Liver (tissue), 3 donors: ENCODE results near the gene LDLRAD4.

ENCODE experiments used
- JUND ChIP-seq, 2 donors: IDR thresholded peaks; 2 replicates each; pipeline ENCODE4 v1.6.1; 2016; ENCODE audit warnings: antibody characterized with exemption in 2 of 2
- SP1 ChIP-seq: IDR thresholded peaks from 2 replicates; pipeline ENCODE4 v1.6.1; 2018; ENCODE audit warnings: antibody characterized with exemption, mild to moderate bottlenecking
- TF ChIP-seq, protein P1 (sequence below): fragments of 150-350 bp; IDR thresholded peaks from 2 replicates; pipeline ENCODE4 v1.5.1; 2017; ENCODE audit warnings: improper control_type of control experiment, low read depth, low read length; ENCODE audit not compliant: missing input control
- TF ChIP-seq, protein P2 (sequence below): IDR thresholded peaks from 2 replicates; pipeline ENCODE4 v1.6.1; 2016; ENCODE audit warnings: antibody characterized with exemption, mild to moderate bottlenecking
- donor health status: healthy.
- donor health status: healthy.

DNA sequence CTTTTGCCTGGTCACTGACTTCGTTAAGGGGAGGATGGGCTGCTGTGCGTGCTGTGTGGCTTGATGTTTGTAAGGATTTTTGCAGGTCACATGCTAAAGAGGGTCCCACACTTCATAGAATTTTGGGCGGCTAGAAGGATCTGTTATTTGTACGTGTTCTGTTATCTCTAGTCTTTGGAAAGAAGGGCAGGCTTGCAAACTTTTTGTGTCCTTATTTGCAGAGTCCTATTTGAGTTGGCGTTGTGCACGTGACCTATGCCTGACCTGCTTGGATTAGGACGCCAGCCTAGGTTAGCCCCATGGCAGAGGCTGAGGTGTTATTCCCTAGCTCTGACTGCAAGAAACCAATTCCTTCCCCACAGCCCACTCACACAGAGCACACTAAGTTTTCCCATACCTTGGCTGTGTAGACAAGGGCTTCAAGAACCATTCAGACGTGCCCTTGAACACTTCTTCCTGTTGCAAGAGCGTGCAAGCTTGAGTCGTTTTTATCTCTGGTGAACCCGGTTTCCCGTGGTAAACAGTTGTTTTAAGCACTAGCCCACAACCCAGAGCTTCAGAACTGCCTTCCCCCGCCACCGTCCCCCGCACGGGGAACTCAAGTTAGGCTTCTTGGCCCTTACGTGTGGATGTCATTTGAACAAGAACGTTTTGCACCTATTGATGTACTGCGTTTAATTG, 94.6 kb downstream of the LDLRAD4 start:
- TF ChIP-seq, protein P1, sequence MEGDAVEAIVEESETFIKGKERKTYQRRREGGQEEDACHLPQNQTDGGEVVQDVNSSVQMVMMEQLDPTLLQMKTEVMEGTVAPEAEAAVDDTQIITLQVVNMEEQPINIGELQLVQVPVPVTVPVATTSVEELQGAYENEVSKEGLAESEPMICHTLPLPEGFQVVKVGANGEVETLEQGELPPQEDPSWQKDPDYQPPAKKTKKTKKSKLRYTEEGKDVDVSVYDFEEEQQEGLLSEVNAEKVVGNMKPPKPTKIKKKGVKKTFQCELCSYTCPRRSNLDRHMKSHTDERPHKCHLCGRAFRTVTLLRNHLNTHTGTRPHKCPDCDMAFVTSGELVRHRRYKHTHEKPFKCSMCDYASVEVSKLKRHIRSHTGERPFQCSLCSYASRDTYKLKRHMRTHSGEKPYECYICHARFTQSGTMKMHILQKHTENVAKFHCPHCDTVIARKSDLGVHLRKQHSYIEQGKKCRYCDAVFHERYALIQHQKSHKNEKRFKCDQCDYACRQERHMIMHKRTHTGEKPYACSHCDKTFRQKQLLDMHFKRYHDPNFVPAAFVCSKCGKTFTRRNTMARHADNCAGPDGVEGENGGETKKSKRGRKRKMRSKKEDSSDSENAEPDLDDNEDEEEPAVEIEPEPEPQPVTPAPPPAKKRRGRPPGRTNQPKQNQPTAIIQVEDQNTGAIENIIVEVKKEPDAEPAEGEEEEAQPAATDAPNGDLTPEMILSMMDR = no peak
- TF ChIP-seq SP1 (peak; percentile 86), JUND (IDR thresholded peaks at IDR 0.05) (peak in 1 of 2 donors; percentile 68)
- TF ChIP-seq, protein P2, sequence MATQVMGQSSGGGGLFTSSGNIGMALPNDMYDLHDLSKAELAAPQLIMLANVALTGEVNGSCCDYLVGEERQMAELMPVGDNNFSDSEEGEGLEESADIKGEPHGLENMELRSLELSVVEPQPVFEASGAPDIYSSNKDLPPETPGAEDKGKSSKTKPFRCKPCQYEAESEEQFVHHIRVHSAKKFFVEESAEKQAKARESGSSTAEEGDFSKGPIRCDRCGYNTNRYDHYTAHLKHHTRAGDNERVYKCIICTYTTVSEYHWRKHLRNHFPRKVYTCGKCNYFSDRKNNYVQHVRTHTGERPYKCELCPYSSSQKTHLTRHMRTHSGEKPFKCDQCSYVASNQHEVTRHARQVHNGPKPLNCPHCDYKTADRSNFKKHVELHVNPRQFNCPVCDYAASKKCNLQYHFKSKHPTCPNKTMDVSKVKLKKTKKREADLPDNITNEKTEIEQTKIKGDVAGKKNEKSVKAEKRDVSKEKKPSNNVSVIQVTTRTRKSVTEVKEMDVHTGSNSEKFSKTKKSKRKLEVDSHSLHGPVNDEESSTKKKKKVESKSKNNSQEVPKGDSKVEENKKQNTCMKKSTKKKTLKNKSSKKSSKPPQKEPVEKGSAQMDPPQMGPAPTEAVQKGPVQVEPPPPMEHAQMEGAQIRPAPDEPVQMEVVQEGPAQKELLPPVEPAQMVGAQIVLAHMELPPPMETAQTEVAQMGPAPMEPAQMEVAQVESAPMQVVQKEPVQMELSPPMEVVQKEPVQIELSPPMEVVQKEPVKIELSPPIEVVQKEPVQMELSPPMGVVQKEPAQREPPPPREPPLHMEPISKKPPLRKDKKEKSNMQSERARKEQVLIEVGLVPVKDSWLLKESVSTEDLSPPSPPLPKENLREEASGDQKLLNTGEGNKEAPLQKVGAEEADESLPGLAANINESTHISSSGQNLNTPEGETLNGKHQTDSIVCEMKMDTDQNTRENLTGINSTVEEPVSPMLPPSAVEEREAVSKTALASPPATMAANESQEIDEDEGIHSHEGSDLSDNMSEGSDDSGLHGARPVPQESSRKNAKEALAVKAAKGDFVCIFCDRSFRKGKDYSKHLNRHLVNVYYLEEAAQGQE = peak; percentile 79
